Transverse colon (tissue), 4 donors: ENCODE results near the gene GRIN2A. TPM values are rescaled to one million over a fixed set of nuclear protein-coding genes. Genes with fewer than 3 reads are reported as not detected.

Source experiments
- DNase-seq: peaks from one replicate; pipeline ENCODE4 v3.0.0-alpha.2; 2019
- H3K27ac ChIP-seq, 4 donors: fragments of 200-600 bp; sonication (generic); 2 replicates each; pipeline ENCODE4 v1.5.1; 2016 to 2018; ENCODE audit warnings: inconsistent platforms in 4 of 4
- H3K27me3 ChIP-seq: fragments of 200-600 bp; sonication (generic); 2 replicates; pipeline ENCODE4 v1.5.1; 2017; ENCODE audit warnings: inconsistent platforms
- H3K36me3 ChIP-seq, 4 donors: fragments of 200-600 bp; sonication (generic); 2 replicates each; pipeline ENCODE4 v1.5.1; 2017 to 2019; ENCODE audit warnings: inconsistent platforms in 4 of 4
- H3K4me1 ChIP-seq, 4 donors: fragments of 200-600 bp; sonication (generic); 2 replicates each; pipeline ENCODE4 v1.5.1; 2017 to 2020; ENCODE audit warnings: inconsistent platforms in 4 of 4
- H3K4me3 ChIP-seq, 4 donors: fragments of 200-600 bp; sonication (generic); 1 replicate in 1 of 4; 2 replicates in 3 of 4; pipeline versions ENCODE4 v1.5.1 to v1.6.1; 2017 to 2019; ENCODE audit warnings: inconsistent platforms in 4 of 4
- H3K9me3 ChIP-seq, 2 donors: fragments of 200-600 bp; sonication (generic); 2 replicates each; pipeline ENCODE4 v1.5.1; 2017 to 2019; ENCODE audit warnings: inconsistent platforms in 2 of 2
- CTCF ChIP-seq, 5 experiments: fragments of 200-600 bp in 3 of 5; fragments of 450-650 bp in 2 of 5; sonication (generic) in 3 of 5; IDR thresholded peaks; 1 replicate in 2 of 5; 2 replicates in 3 of 5; pipeline ENCODE4 v1.5.1; 2016 to 2017; ENCODE audit warnings: antibody characterized with exemption in 5 of 5, inconsistent platforms in 3 of 5, mild to moderate bottlenecking in 2 of 5, moderate library complexity in 1 of 5
- EP300 ChIP-seq: sonication (generic); formaldehyde crosslinking; IDR thresholded peaks from one replicate; pipeline ENCODE4 v1.6.1; 2017; ENCODE audit warnings: antibody characterized with exemption, low read depth
- POLR2A ChIP-seq: fragments of 450-650 bp; IDR thresholded peaks from one replicate; pipeline ENCODE4 v1.6.1; 2016; ENCODE audit warnings: antibody characterized with exemption, mild to moderate bottlenecking, moderate library complexity
- POLR2AphosphoS5 ChIP-seq, 3 donors: sonication (generic); formaldehyde crosslinking; IDR thresholded peaks; one replicate each; pipeline ENCODE4 v1.6.1; 2016; ENCODE audit warnings: antibody characterized with exemption in 3 of 3
- WGBS, 2 donors: methylation state at CpG; one replicate each; pipeline ENCODE4 v1.1.5; 2018; ENCODE audit warnings: low coverage in 1 of 2; 5-methylcytosine and 5-hydroxymethylcytosine counted together
- in situ Hi-C, 4 donors: fragments of 200-750 bp; cut with MboI; loops; one replicate each; pipeline versions ENCODE4 v1.15.0 to v1.15.1; 2017; ENCODE audit warnings: low sequenced_read_pairs in 3 of 4, low pct_ligation_motif_present in 1 of 4, low pct_unique_long_range_greater_than_20kb in 1 of 4
- intact Hi-C: fragments of 100-400 bp; cut with DNase I; formaldehyde crosslinking; loops from one replicate; pipeline ENCODE4 v1.15.1; 2023; ENCODE audit warnings: low total_unique reads
- total RNA-seq, 4 donors: library from RNA; depleted of rRNA; stranded (reverse); fragments of >200 nt; gene quantifications; one replicate each; pipeline ENCODE4 v1.1.0, GENCODE V29; 2016

Gene GRIN2A
- total RNA-seq, 4 donors from 2014 or later: 0.14 to 0.37 (median 0.18) TPM

DNA sequence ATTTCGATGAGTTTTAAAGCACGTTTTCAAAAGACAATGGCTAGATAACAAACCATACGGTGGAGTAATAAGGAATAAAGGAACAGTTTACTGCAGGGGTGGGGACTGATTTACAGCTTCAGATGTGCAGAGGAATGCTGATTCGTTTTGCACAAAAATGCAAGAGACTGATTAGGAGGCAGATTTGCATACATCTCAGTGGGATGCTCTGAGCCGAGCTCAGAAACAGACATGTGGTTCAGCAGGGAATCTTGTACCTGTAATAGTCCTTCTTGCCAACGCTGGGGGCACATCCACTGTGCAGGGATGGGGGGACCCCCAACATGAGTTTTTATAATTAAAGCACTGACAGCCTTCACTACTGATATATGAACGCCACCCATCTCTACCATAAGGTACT is 308.0 kb downstream of the GRIN2A start:
- no peak for DNase-seq
- intact Hi-C loops (no loop called here), in situ Hi-C loops (no loop called here)
- Histone ChIP-seq H3K27ac (no peak overlapping the region), H3K36me3 (no peaks in the 10 kb centered on the region), H3K4me3 (no peak overlapping the region), H3K27me3 (no peaks in the 10 kb centered on the region), H3K9me3 (no peaks in the 10 kb centered on the region), H3K4me1 (no peaks in the 10 kb centered on the region)
- WGBS, 2 donors: 56% methylated on average over 7 of the region's 7 CpGs; no CpG with 5 or more reads in 1 of the 2 donors
- no peak for TF ChIP-seq POLR2AphosphoS5 (IDR thresholded peaks at IDR 0.05)
- TF ChIP-seq EP300: no peak
- no peak for TF ChIP-seq POLR2A
- TF ChIP-seq CTCF (IDR thresholded peaks at IDR 0.05): no peak

DNA sequence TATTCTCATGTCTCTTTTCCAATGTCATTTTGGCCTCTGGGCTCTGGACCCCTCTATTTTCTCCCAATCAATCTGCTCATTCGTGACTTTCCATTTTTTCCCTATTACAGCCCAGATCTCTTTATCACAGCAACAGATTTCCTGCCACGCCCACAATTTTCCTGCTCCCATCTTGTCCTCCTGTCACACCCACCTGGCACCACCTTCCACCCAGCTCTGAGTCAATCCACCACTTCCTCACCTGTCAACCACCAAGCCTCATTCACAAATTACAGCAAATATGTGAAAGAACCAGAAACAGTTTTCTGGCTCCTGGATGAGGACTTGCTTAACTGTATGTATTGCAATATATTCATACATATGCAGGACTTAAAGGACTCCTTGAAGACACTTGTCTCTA is 311.3 kb downstream of the GRIN2A start:
- in situ Hi-C loops: no loop called here
- intact Hi-C loops: no loop called here
- H3K9me3 ChIP-seq: no peaks in the 10 kb centered on the region
- 48 to 57% methylated on average over 2 of the region's 2 CpGs for WGBS, 2 donors
- no peaks in the 10 kb centered on the region for H3K27me3 ChIP-seq
- no peak for DNase-seq
- no peaks in the 10 kb centered on the region for H3K36me3 ChIP-seq
- TF ChIP-seq EP300: no peak
- TF ChIP-seq POLR2AphosphoS5 (IDR thresholded peaks at IDR 0.05): no peak
- no peak for TF ChIP-seq POLR2A
- TF ChIP-seq CTCF (IDR thresholded peaks at IDR 0.05): no peak
- H3K4me1 ChIP-seq: no peaks in the 10 kb centered on the region
- H3K27ac ChIP-seq: no peak overlapping the region
- no peak overlapping the region for H3K4me3 ChIP-seq

- WGBS, 2 donors: 87 to 88% methylated on average over 2 to 3 of the region's 3 CpGs
- H3K27me3 ChIP-seq: no peaks in the 10 kb centered on the region
- in situ Hi-C loops: no loop called here
- H3K27ac ChIP-seq: no peak overlapping the region
- TF ChIP-seq POLR2A (no peak), CTCF (IDR thresholded peaks at IDR 0.05) (no peak), POLR2AphosphoS5 (IDR thresholded peaks at IDR 0.05) (no peak), EP300 (no peak)
- no peaks in the 10 kb centered on the region for H3K4me1 ChIP-seq
- H3K36me3 ChIP-seq: no peaks in the 10 kb centered on the region
- intact Hi-C loops: no loop called here
- no peaks in the 10 kb centered on the region for H3K9me3 ChIP-seq
- no peak overlapping the region for H3K4me3 ChIP-seq
- no peak for DNase-seq
Observed at GRCh38 chr16:9869776-9870175, 312.5 kb downstream of the GRIN2A start.

DNA sequence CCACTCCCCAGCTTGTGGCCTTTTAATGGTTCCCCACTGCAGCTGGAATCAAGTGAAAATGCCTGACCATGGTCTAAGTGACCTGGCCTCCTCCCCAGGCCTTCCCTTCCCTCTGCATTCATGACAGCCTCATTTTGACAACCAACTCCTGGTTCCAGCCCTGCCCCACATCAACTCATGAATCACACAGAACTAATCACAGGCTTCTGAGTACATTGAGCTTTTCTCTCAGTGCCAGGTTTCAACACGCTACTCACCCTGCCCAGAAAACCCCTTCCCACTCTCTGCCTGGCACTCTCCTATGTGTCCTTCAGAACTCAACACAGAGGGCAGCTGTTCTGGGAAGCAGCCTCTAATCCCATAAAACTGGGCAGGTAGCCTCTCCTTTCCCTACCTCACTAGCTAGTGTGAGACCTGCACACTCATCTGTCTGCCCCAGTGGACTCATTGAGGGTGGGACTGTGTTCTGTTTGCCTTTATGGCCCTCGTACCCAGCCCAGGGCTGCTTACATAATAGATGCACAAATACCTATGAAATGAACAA is 313.6 kb downstream of the GRIN2A start:
- Histone ChIP-seq H3K36me3 (no peaks in the 10 kb centered on the region), H3K4me1 (no peaks in the 10 kb centered on the region), H3K9me3 (no peaks in the 10 kb centered on the region), H3K27ac (no peak overlapping the region), H3K4me3 (no peak overlapping the region), H3K27me3 (no peaks in the 10 kb centered on the region)
- no peak for TF ChIP-seq POLR2AphosphoS5 (IDR thresholded peaks at IDR 0.05)
- no peak for TF ChIP-seq CTCF (IDR thresholded peaks at IDR 0.05)
- no peak for TF ChIP-seq POLR2A
- no peak for TF ChIP-seq EP300
- intact Hi-C loops (no loop called here), in situ Hi-C loops (no loop called here)
- 79 to 100% methylated on average over 1 to 2 of the region's 2 CpGs for WGBS, 2 donors
- DNase-seq: no peak
